Stomach (tissue), 9 donors: ENCODE results near the gene ITM2B. TPM values are rescaled to one million over a fixed set of nuclear protein-coding genes. Genes with fewer than 3 reads are reported as not detected.
A peak's percentile ranks its signal among the peaks of the same experiment; 100 is the strongest.

Source experiments
- DNase-seq, 2 donors: peaks; one replicate each; pipeline versions ENCODE4 v3.0.0 to v3.0.0-alpha.2; 2013 to 2019
- H3K27ac ChIP-seq, 5 donors: fragments of 200-600 bp in 4 of 5; sonication (generic) in 4 of 5; one replicate each; pipeline ENCODE4 v1.5.1; 2013 to 2019; ENCODE audit warnings: mild to moderate bottlenecking in 1 of 5, moderate library complexity in 1 of 5
- H3K27me3 ChIP-seq, 3 donors: fragments of 200-600 bp; sonication (generic); one replicate each; pipeline ENCODE4 v1.5.1; 2017 to 2019; ENCODE audit warnings: mixed run types in 1 of 3
- H3K36me3 ChIP-seq, 4 donors: fragments of 200-600 bp; sonication (generic); 1 replicate in 3 of 4; 2 replicates in 1 of 4; pipeline ENCODE4 v1.5.1; 2016 to 2019
- H3K4me1 ChIP-seq, 4 donors: fragments of 200-600 bp; sonication (generic); one replicate each; pipeline ENCODE4 v1.5.1; 2016 to 2019
- H3K4me3 ChIP-seq, 4 donors: fragments of 200-600 bp; sonication (generic) in 3 of 4; one replicate each; pipeline ENCODE4 v1.5.1; 2016 to 2019; ENCODE audit warnings: mild to moderate bottlenecking in 1 of 4
- H3K9me3 ChIP-seq, 4 donors: fragments of 200-600 bp; sonication (generic); one replicate each; pipeline ENCODE4 v1.5.1; 2016 to 2019
- CTCF ChIP-seq, 7 experiments: fragments of 450-650 bp in 4 of 7; fragments of 200-600 bp in 3 of 7; sonication (generic) in 3 of 7; IDR thresholded peaks; one replicate each; pipeline ENCODE4 v1.5.1; 2016 to 2019; ENCODE audit warnings: antibody characterized with exemption in 7 of 7, control low read depth in 2 of 7, mild to moderate bottlenecking in 1 of 7
- EP300 ChIP-seq: sonication (generic); formaldehyde crosslinking; IDR thresholded peaks from one replicate; pipeline ENCODE4 v1.6.1; 2017; ENCODE audit warnings: antibody characterized with exemption
- POLR2A ChIP-seq, 4 donors: fragments of 450-650 bp; IDR thresholded peaks; one replicate each; pipeline ENCODE4 v1.6.1; 2016; ENCODE audit warnings: antibody characterized with exemption in 4 of 4, control low read depth in 2 of 4, mild to moderate bottlenecking in 1 of 4, moderate library complexity in 1 of 4
- POLR2AphosphoS5 ChIP-seq, 3 donors: sonication (generic); formaldehyde crosslinking; IDR thresholded peaks; one replicate each; pipeline ENCODE4 v1.6.1; 2016; ENCODE audit warnings: antibody characterized with exemption in 3 of 3
- WGBS, 5 donors: extraction: QIAGEN DNeasy Blood & Tissue Kit in 3 of 5; methylation state at CpG; one replicate each; pipeline versions ENCODE4 v1.1.5 to v1.1.7; 2013 to 2018; 5-methylcytosine and 5-hydroxymethylcytosine counted together
- intact Hi-C: fragments of 100-400 bp; cut with DNase I; formaldehyde crosslinking; loops from one replicate; pipeline ENCODE4 v1.15.1; 2023; ENCODE audit warnings: low total_unique reads
- polyA plus RNA-seq, 3 donors: library from polyadenylated mRNA; stranded (reverse); fragments of 200-250 nt; gene quantifications; one replicate each; pipeline ENCODE4 v1.2.3, GENCODE V29; 2013
- total RNA-seq, 5 donors: library from RNA; depleted of rRNA; stranded (reverse); fragments of >200 nt; gene quantifications; one replicate each; pipeline versions ENCODE4 v1.1.0 to v1.2.3, GENCODE V29; 2014 to 2016
- donor health status: healthy with polysubstance abuse.
- donor health status: Bipolar disorder and iron deficiency.
- donor health status: healthy.

ITM2B gene
- total and polyA plus RNA-seq, 8 donors = 113 to 419 (median 282) TPM

GRCh38 chr13:48263196-48263595, 30.2 kb downstream of the ITM2B start:
- peaks cover 27 to 80% (median 80%) of the 10 kb centered on the region in 4 donors for H3K36me3 ChIP-seq
- H3K27me3 ChIP-seq = no peaks in the 10 kb centered on the region
- H3K4me3 ChIP-seq = no peak overlapping the region
- peaks cover 0 to 16% (median under 1%) of the 10 kb centered on the region in 4 donors for H3K4me1 ChIP-seq
- no peaks in the 10 kb centered on the region for H3K9me3 ChIP-seq
- intact Hi-C loops = no loop called here
- no peak overlapping the region for H3K27ac ChIP-seq
- TF ChIP-seq POLR2AphosphoS5 (IDR thresholded peaks at IDR 0.05) = no peak
- 94 to 100% (median 96%) methylated on average over 1 of the region's 1 CpG for WGBS, 5 donors
- no peak for DNase-seq

GRCh38 chr13:48264058-48264457, 31.1 kb downstream of the ITM2B start:
- intact Hi-C loops = no loop called here
- 86 to 94% (median 89%) methylated on average over 2 of the region's 2 CpGs for WGBS, 5 donors
- H3K27me3 ChIP-seq = no peaks in the 10 kb centered on the region

GRCh38 chr13:48265217-48265815, 32.3 kb downstream of the ITM2B start:
- H3K36me3 ChIP-seq = peaks cover 12 to 73% (median 70%) of the 10 kb centered on the region in 4 donors
- no peak for TF ChIP-seq POLR2AphosphoS5 (IDR thresholded peaks at IDR 0.05)
- TF ChIP-seq EP300 = no peak
- no peak overlapping the region for H3K4me3 ChIP-seq
- no peak overlapping the region for H3K27ac ChIP-seq
- H3K27me3 ChIP-seq = no peaks in the 10 kb centered on the region
- DNase-seq = peak in 1 of 2 donors; percentile 13
- no peaks in the 10 kb centered on the region for H3K9me3 ChIP-seq
- 77 to 89% (median 83%) methylated on average over 8 of the region's 8 CpGs for WGBS, 5 donors
- intact Hi-C loops = no loop called here
- peaks cover 0 to 10% (median 0%) of the 10 kb centered on the region in 4 donors for H3K4me1 ChIP-seq

More at GRCh38 chr13:48264058-48264457, 31.1 kb downstream of the ITM2B start:
- peaks cover 0 to 15% (median 0%) of the 10 kb centered on the region in 4 donors for H3K4me1 ChIP-seq
- H3K4me3 ChIP-seq = no peak overlapping the region
- DNase-seq = no peak
- peaks cover 24 to 77% (median 75%) of the 10 kb centered on the region in 4 donors for H3K36me3 ChIP-seq
- TF ChIP-seq CTCF (IDR thresholded peaks at IDR 0.05) (no peak), POLR2A (IDR thresholded peaks at IDR 0.05) (no peak), POLR2AphosphoS5 (IDR thresholded peaks at IDR 0.05) (no peak), EP300 (no peak)
- no peaks in the 10 kb centered on the region for H3K9me3 ChIP-seq
- no peak overlapping the region for H3K27ac ChIP-seq

- Histone ChIP-seq H3K27me3 (no peaks in the 10 kb centered on the region), H3K36me3 (peaks cover 12 to 65% (median 61%) of the 10 kb centered on the region in 4 donors), H3K4me1 (peaks cover 0 to 10% (median 0%) of the 10 kb centered on the region in 4 donors), H3K27ac (no peak overlapping the region), H3K4me3 (no peak overlapping the region), H3K9me3 (no peaks in the 10 kb centered on the region)
- no peak for DNase-seq
- intact Hi-C loops = no loop called here
- no peak for TF ChIP-seq POLR2AphosphoS5 (IDR thresholded peaks at IDR 0.05)
- no peak for TF ChIP-seq CTCF (IDR thresholded peaks at IDR 0.05)
Observed at GRCh38 chr13:48266150-48266549, 33.1 kb downstream of the ITM2B start.

GRCh38 chr13:48266701-48267639, 34.0 kb downstream of the ITM2B start:
- no peaks in the 10 kb centered on the region for H3K27me3 ChIP-seq
- no peak overlapping the region for H3K4me3 ChIP-seq
- no peaks in the 10 kb centered on the region for H3K9me3 ChIP-seq
- intact Hi-C loops = no loop called here
- DNase-seq = no peak
- TF ChIP-seq CTCF (IDR thresholded peaks at IDR 0.05) (no peak), POLR2A (IDR thresholded peaks at IDR 0.05) (no peak), EP300 (no peak), POLR2AphosphoS5 (IDR thresholded peaks at IDR 0.05) (no peak)
- peaks cover 12 to 57% (median 53%) of the 10 kb centered on the region in 4 donors for H3K36me3 ChIP-seq
- H3K27ac ChIP-seq = no peak overlapping the region
- peaks cover 0 to 10% (median 0%) of the 10 kb centered on the region in 4 donors for H3K4me1 ChIP-seq
- WGBS, 5 donors = 92 to 97% (median 95%) methylated on average over 2 of the region's 2 CpGs
